Measurements from ENCODE around the gene PRODH2.

- TF ChIP-seq CTCF (conservative IDR thresholded peaks at IDR 0.05; ENCODE audit: low read depth, low read length), result no peak
- no peak for TF ChIP-seq EZH2 (IDR thresholded peaks at IDR 0.05; ENCODE audit: borderline replicate concordance, low read depth, low read length, poor library complexity, severe bottlenecking)
Observed at GRCh38 chr19:35842666-35843272, 30.1 kb upstream of the PRODH2 start.
